HCT116 (cell line): ENCODE measurements around the gene PPFIBP1.

ENCODE experiments used
- CTCF ChIP-seq, 3 experiments: fragments of 200-600 bp in 1 of 3; sonication (generic) in 1 of 3; IDR thresholded peaks in 2 of 3; conservative IDR thresholded peaks in 1 of 3; 2 replicates each; pipeline ENCODE4 v1.5.1; 2012 to 2017; ENCODE audit warnings: low read depth in 2 of 3, low read length in 2 of 3, antibody characterized with exemption in 1 of 3, borderline replicate concordance in 1 of 3, control low read depth in 1 of 3, mild to moderate bottlenecking in 1 of 3, mixed read lengths in 1 of 3, mixed run types in 1 of 3, moderate library complexity in 1 of 3; ENCODE audit not compliant: insufficient read depth in 1 of 3
- EGR1 ChIP-seq: IDR thresholded peaks from 2 replicates; pipeline ENCODE4 v1.6.1; 2012; ENCODE audit warnings: low read depth
- ELF1 ChIP-seq: IDR thresholded peaks from 2 replicates; pipeline ENCODE4 v1.6.1; 2012; ENCODE audit warnings: low read depth, borderline replicate concordance
- EZH2phosphoT487 ChIP-seq: fragments of 200-600 bp; IDR thresholded peaks from 2 replicates; pipeline ENCODE4 v1.6.1; 2018; ENCODE audit warnings: antibody characterized with exemption, borderline replicate concordance
- JUND ChIP-seq: IDR thresholded peaks from 2 replicates; pipeline ENCODE4 v1.6.1; 2012
- POLR2A ChIP-seq: IDR thresholded peaks from 2 replicates; pipeline ENCODE4 v1.7.0; 2011; ENCODE audit warnings: borderline replicate concordance; ENCODE audit not compliant: insufficient read depth, insufficient read length; ENCODE audit errors: extremely low read depth
- POLR2AphosphoS5 ChIP-seq: IDR thresholded peaks from 2 replicates; pipeline ENCODE4 v1.6.1; 2011; ENCODE audit warnings: mild to moderate bottlenecking, low read depth, low read length, moderate library complexity
- RAD21 ChIP-seq: IDR thresholded peaks from 2 replicates; pipeline ENCODE4 v1.6.1; 2012; ENCODE audit warnings: low read depth, mild to moderate bottlenecking
- SIN3A ChIP-seq: IDR thresholded peaks from 2 replicates; pipeline ENCODE4 v1.6.1; 2012; ENCODE audit warnings: low read depth
- ZFX ChIP-seq: fragments of 450-650 bp; IDR thresholded peaks from 2 replicates; pipeline ENCODE4 v1.6.1; 2017
- ZNF274 ChIP-seq: fragments of 200-500 bp; sonication (Bioruptor generic); IDR thresholded peaks from 2 replicates; pipeline ENCODE4 v1.6.1; 2014; ENCODE audit warnings: mild to moderate bottlenecking, low read depth, low read length, inconsistent platforms

- TF ChIP-seq ZNF274 (no peak), SIN3A (no peak), CTCF (IDR thresholded peaks at IDR 0.05 in 2 of 3, conservative IDR thresholded peaks at IDR 0.05 in 1 of 3; ENCODE audit: borderline replicate concordance in 1 of 3, insufficient read depth in 1 of 3, low read depth in 2 of 3, low read length in 2 of 3) (no peak), EGR1 (no peak), POLR2AphosphoS5 (no peak), JUND (no peak), ELF1 (no peak), POLR2A (no peak), EZH2phosphoT487 (no peak), ZFX (no peak), RAD21 (no peak)
Measured at GRCh38 chr12:27580561-27581330, 56.7 kb downstream of the PPFIBP1 start.
